ENCODE data around the gene FAM78B.

DNA sequence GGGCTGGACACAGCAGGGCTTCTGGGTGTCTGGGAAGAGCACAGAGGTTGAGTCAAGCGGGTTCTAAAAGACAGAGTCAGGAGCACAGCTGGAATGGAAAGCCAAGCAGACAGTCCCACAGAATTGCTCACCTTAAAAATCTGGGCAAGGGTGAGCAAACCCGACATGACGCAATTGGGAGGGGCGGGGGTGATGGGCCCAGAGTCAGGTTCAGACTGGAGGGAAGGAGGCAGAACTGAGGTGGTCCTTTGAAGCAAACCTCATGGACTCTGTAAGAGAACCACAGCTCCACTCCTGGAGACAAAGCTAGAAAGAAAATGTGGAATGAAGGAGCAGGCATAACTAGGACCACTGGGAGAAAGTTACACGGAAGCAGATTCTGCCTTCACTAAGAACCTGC is 49.0 kb downstream of the FAM78B start:
- TF ChIP-seq, protein P1, sequence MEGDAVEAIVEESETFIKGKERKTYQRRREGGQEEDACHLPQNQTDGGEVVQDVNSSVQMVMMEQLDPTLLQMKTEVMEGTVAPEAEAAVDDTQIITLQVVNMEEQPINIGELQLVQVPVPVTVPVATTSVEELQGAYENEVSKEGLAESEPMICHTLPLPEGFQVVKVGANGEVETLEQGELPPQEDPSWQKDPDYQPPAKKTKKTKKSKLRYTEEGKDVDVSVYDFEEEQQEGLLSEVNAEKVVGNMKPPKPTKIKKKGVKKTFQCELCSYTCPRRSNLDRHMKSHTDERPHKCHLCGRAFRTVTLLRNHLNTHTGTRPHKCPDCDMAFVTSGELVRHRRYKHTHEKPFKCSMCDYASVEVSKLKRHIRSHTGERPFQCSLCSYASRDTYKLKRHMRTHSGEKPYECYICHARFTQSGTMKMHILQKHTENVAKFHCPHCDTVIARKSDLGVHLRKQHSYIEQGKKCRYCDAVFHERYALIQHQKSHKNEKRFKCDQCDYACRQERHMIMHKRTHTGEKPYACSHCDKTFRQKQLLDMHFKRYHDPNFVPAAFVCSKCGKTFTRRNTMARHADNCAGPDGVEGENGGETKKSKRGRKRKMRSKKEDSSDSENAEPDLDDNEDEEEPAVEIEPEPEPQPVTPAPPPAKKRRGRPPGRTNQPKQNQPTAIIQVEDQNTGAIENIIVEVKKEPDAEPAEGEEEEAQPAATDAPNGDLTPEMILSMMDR (IDR thresholded peaks at IDR 0.05): no peak
- TF ChIP-seq ZFX (IDR thresholded peaks at IDR 0.05; ENCODE audit: borderline replicate concordance): no peak

All from 22Rv1 (cell line).